BJ (cell line): ENCODE measurements around the gene MSTO1. TPM values are rescaled to one million over a fixed set of nuclear protein-coding genes. Genes with fewer than 3 reads are reported as not detected.
"Not testable (repeated sequence)": the region's sequence is repeated elsewhere in the genome, so short reads cannot be mapped to it uniquely, and the experiment has no call there.

Source experiments
- CTCF ChIA-PET: fragments of 350-600 bp; formaldehyde crosslinking; extraction: SDS; loops from one replicate; lab custom pipeline; 2021; ENCODE audit warnings: antibody characterized with exemption, inconsistent platforms; lab: Yijun Ruan, JAX
- POLR2A ChIA-PET: fragments of 300-600 bp; sonication (Branson Sonifier 250); formaldehyde crosslinking; extraction: SDS; loops from one replicate; lab custom pipeline; 2021; ENCODE audit warnings: antibody characterized with exemption; lab: Charles Lee
- DNase-seq: peaks from one replicate; pipeline ENCODE4 v3.0.0-alpha.2; 2011; ENCODE audit warnings: low read depth
- H3K27me3 ChIP-seq: 2 replicates; pipeline ENCODE4 v1.6.0; 2011; ENCODE audit warnings: low read length; ENCODE audit not compliant: control insufficient read depth, insufficient read depth
- H3K36me3 ChIP-seq: 2 replicates; pipeline ENCODE4 v1.5.1; 2011; ENCODE audit warnings: low read length; ENCODE audit not compliant: control insufficient read depth, insufficient read depth
- H3K4me3 ChIP-seq: 2 replicates; pipeline ENCODE4 v1.5.1; 2011; ENCODE audit warnings: low read depth, mild to moderate bottlenecking, control low read depth, low read length
- CTCF ChIP-seq: IDR thresholded peaks from 2 replicates; pipeline ENCODE4 v1.5.1; 2011; ENCODE audit warnings: low read depth, mild to moderate bottlenecking, control low read depth, inconsistent platforms, low read length, moderate library complexity; ENCODE audit not compliant: insufficient read depth
- polyA plus RNA-seq: library from polyadenylated mRNA; depleted of rRNA; stranded (reverse); fragments of >200 nt; gene quantifications from 2 replicates; pipeline ENCODE4 v1.2.3, GENCODE V29; 2011

MSTO1 gene
- polyA plus RNA-seq, 1 experiment: 28.6 TPM

DNA sequence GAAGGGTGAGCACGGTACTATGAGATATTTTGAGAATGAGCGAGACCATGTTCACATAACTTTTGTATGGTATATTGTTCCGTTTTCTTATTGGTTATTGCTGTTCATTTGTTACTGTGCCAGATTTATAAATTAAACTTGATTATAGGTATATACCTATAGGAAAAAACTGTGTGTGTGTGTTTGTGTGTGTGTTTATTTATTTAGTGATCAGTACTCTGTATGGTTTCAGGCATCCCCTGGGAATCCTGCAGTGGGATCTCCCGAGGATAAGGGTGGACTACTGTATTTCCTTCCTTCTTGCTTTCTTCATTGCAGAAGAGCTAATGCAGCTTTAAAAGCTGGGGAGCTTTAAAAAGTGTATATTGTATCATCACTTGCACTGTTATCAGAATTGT lies 39.4 kb upstream of the MSTO1 start:
- no peak for TF ChIP-seq CTCF
- no peaks in the 10 kb centered on the region for H3K27me3 ChIP-seq
- H3K4me3 ChIP-seq: no peak overlapping the region
- no peak for DNase-seq
- ChIA-PET POLR2A (no interaction called here), CTCF (interaction anchor here (0.9 to 1.6 kb wide), 2 partner anchors 11 to 21 kb away, joined by 3 to 8 read pairs; no protein-coding TSS in a partner anchor)
- H3K36me3 ChIP-seq: no peaks in the 10 kb centered on the region

- ChIA-PET POLR2A (no interaction called here), CTCF (no interaction called here)
- Histone ChIP-seq H3K36me3 (no peaks in the 10 kb centered on the region), H3K4me3 (no peak overlapping the region), H3K27me3 (no peaks in the 10 kb centered on the region)
- no peak for DNase-seq
- no peak for TF ChIP-seq CTCF
These were observed 35.9 kb upstream of the MSTO1 start for GRCh38 chr1:155574077-155574476.

- H3K36me3 ChIP-seq, POLR2A ChIA-PET, H3K27me3 ChIP-seq: not testable (repeated sequence)
These were observed 34.4 kb upstream of the MSTO1 start for GRCh38 chr1:155575608-155576007.

GRCh38 chr1:155583846-155584245 lies 26.2 kb upstream of the MSTO1 start:
- POLR2A ChIA-PET, DNase-seq, H3K27me3 ChIP-seq, CTCF ChIA-PET, H3K36me3 ChIP-seq, H3K4me3 ChIP-seq: not testable (repeated sequence)

More at GRCh38 chr1:155575608-155576007, 34.4 kb upstream of the MSTO1 start:
- DNase-seq, H3K4me3 ChIP-seq, CTCF ChIA-PET: not testable (repeated sequence)

GRCh38 chr1:155589282-155589681 lies 20.7 kb upstream of the MSTO1 start:
- H3K4me3 ChIP-seq, DNase-seq, POLR2A ChIA-PET, H3K27me3 ChIP-seq, H3K36me3 ChIP-seq: not testable (repeated sequence)
- CTCF ChIA-PET: interaction anchor here (4.1 kb wide), 1 partner anchor 338 kb away, joined by 33 read pairs; no protein-coding TSS in a partner anchor

DNA sequence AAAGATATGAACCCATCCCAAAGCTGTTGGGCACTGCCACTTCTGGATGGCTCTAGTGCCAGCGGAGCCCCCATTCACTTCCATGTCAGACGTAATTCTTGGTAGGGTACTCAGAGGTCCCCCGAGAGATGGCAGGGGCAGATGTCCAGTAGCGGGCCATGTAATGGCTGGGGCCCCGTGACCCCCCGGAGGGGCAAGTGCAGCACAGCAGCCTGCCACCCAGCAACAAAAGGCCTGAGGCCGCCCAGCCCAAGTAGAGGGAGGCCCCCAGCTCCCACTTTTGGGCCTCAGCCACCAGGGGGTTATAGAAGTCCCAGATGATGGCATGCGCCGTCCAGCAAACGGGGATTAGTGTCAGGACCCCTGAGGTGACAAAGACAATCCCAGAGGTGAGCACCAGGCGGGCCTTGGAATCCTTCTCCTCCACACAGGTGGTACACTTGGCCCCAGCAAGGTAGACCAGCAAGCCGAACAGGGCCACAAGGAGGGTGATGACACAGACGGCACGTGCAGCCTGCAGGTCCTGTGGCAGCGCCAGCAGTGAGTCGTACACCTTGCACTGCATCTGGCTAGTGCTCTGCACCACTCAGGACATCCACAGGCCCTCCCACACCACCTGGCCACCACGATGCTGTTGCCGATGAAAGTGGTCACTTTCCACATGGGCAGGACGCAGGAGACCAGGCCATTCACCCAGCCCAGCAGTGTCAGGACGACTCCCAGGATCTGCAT lies 19.3 kb upstream of the MSTO1 start:
- DNase-seq, H3K4me3 ChIP-seq, POLR2A ChIA-PET, H3K36me3 ChIP-seq, H3K27me3 ChIP-seq: not testable (repeated sequence)
- CTCF ChIA-PET: interaction anchor here (1.3 to 4.1 kb wide), 4 partner anchors 20 to 346 kb away, joined by 3 to 33 read pairs (median 6); no protein-coding TSS in a partner anchor

- Histone ChIP-seq H3K4me3 (no peak overlapping the region), H3K36me3 (no peaks in the 10 kb centered on the region), H3K27me3 (no peaks in the 10 kb centered on the region)
- peak; percentile 48 for TF ChIP-seq CTCF
- ChIA-PET POLR2A (no interaction called here), CTCF (interaction anchor here (0.6 to 4.1 kb wide), 8 partner anchors 21 to 863 kb away, joined by 3 to 33 read pairs (median 4); no protein-coding TSS in a partner anchor)
- DNase-seq: no peak
These were observed 18.2 kb upstream of the MSTO1 start for GRCh38 chr1:155591770-155592169.

GRCh38 chr1:155595877-155596474 lies 14.0 kb upstream of the MSTO1 start:
- H3K36me3 ChIP-seq, H3K4me3 ChIP-seq, POLR2A ChIA-PET, H3K27me3 ChIP-seq, DNase-seq: not testable (repeated sequence)
- CTCF ChIA-PET: interaction anchor here (0.6 to 4.7 kb wide), 3 partner anchors 10 to 346 kb away, joined by 3 to 39 read pairs (median 6); no protein-coding TSS in a partner anchor
